DOHH2 (cell line): ENCODE measurements around the gene NLRP14.

Experiments used
- H3F3A ChIP-seq: fragments of 200-600 bp; sonication (generic), shearing (Covaris generic); 2 replicates; pipeline ENCODE4 v1.6.0; 2016; ENCODE audit warnings: antibody characterized with exemption, mild to moderate bottlenecking; ENCODE audit not compliant: control insufficient read depth, insufficient read depth
- H3K27ac ChIP-seq: fragments of 200-600 bp; sonication (generic); 2 replicates; pipeline ENCODE4 v1.5.1; 2014; ENCODE audit warnings: low read depth, mild to moderate bottlenecking, low read length, moderate library complexity
- H3K27me3 ChIP-seq: fragments of 200-600 bp; sonication (generic); 2 replicates; pipeline ENCODE4 v1.6.1; 2014; ENCODE audit warnings: mild to moderate bottlenecking, low read length, mixed read lengths; ENCODE audit not compliant: control insufficient read depth
- H3K36me3 ChIP-seq: fragments of 200-600 bp; sonication (generic); 2 replicates; pipeline ENCODE4 v1.6.1; 2014; ENCODE audit warnings: mild to moderate bottlenecking, low read length, moderate library complexity, mixed read lengths; ENCODE audit not compliant: control insufficient read depth
- H3K4me1 ChIP-seq: fragments of 200-600 bp; sonication (generic); 2 replicates; pipeline ENCODE4 v1.6.1; 2014; ENCODE audit warnings: mild to moderate bottlenecking, low read length, mixed read lengths; ENCODE audit not compliant: control insufficient read depth
- H3K4me2 ChIP-seq: fragments of 200-600 bp; sonication (generic); 2 replicates; pipeline ENCODE4 v1.6.0; 2014; ENCODE audit warnings: mild to moderate bottlenecking, low read length, moderate library complexity
- H3K4me3 ChIP-seq: fragments of 200-600 bp; sonication (generic); 2 replicates; pipeline ENCODE4 v1.5.1; 2014; ENCODE audit warnings: mild to moderate bottlenecking, low read length, mixed read lengths
- H3K79me2 ChIP-seq: fragments of 200-600 bp; sonication (generic); 2 replicates; pipeline ENCODE4 v1.6.1; 2014; ENCODE audit warnings: mild to moderate bottlenecking, low read length, mixed read lengths; ENCODE audit not compliant: control insufficient read depth
- H3K9me2 ChIP-seq: fragments of 200-600 bp; sonication (generic); replicated peaks from 2 replicates; pipeline ENCODE4 v1.6.1; 2014; ENCODE audit warnings: mild to moderate bottlenecking, low read length, mixed read lengths; ENCODE audit not compliant: control insufficient read depth
- H3K9me3 ChIP-seq: fragments of 200-600 bp; sonication (generic); 2 replicates; pipeline ENCODE4 v1.6.1; 2014; ENCODE audit warnings: antibody characterized with exemption, low read length, mixed read lengths; ENCODE audit not compliant: control insufficient read depth, insufficient read depth
- H4K20me1 ChIP-seq: fragments of 200-600 bp; sonication (generic); 2 replicates; pipeline ENCODE4 v1.6.0; 2014; ENCODE audit warnings: low read depth, mild to moderate bottlenecking, antibody characterized with exemption, low read length, moderate library complexity; ENCODE audit not compliant: control insufficient read depth, insufficient read depth
- CTCF ChIP-seq: fragments of 200-600 bp; sonication (generic); IDR thresholded peaks from one replicate; pipeline ENCODE4 v1.5.1; 2014; ENCODE audit warnings: antibody characterized with exemption, mild to moderate bottlenecking, low read depth, low read length; ENCODE audit not compliant: poor library complexity, severe bottlenecking
- EZH2phosphoT487 ChIP-seq: fragments of 200-600 bp; sonication (generic); IDR thresholded peaks from 2 replicates; pipeline ENCODE4 v1.6.1; 2017; ENCODE audit warnings: borderline replicate concordance, mild to moderate bottlenecking, antibody characterized with exemption, low read length, moderate library complexity, mixed read lengths

Gene NLRP14

GRCh38 chr11:7014118-7014517 lies 6.2 kb upstream of the NLRP14 start:
- no peak for TF ChIP-seq CTCF
- TF ChIP-seq EZH2phosphoT487: no peak
- H4K20me1 ChIP-seq: no peaks in the 10 kb centered on the region
- no peak overlapping the region for H3K27ac ChIP-seq
- H3K4me2 ChIP-seq: no peak overlapping the region
- no peaks in the 10 kb centered on the region for H3K27me3 ChIP-seq
- no peaks in the 10 kb centered on the region for H3K4me1 ChIP-seq
- H3F3A ChIP-seq: no peaks in the 10 kb centered on the region
- H3K9me3 ChIP-seq: no peaks in the 10 kb centered on the region
- H3K4me3 ChIP-seq: no peak overlapping the region
- no peaks in the 10 kb centered on the region for H3K36me3 ChIP-seq
- no peaks in the 10 kb centered on the region for H3K79me2 ChIP-seq
- H3K9me2 ChIP-seq: no peaks in the 10 kb centered on the region

DNA sequence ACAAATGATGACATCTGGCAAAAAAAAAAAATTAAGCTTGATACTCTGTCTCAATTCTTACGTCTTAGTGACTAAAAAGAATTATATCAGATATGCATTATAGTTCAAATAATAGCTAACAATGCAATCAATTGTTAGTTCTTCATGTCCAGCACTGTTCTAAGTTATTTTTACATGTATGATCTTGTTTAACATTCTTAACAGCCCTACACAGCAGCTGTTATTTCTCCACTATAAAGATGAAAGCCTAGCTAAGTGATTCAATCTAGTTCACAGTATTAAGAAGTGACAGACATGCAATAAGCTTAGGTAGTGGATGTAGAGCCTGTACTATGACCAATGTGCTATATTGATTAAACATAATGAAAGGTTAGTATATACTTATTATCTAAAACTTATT lies 4.3 kb upstream of the NLRP14 start:
- Histone ChIP-seq H3K27ac (no peak overlapping the region), H3K27me3 (no peaks in the 10 kb centered on the region), H3K36me3 (no peaks in the 10 kb centered on the region), H3K4me1 (no peaks in the 10 kb centered on the region), H3K4me3 (no peak overlapping the region), H3K9me2 (no peaks in the 10 kb centered on the region), H3K79me2 (no peaks in the 10 kb centered on the region), H3K4me2 (no peak overlapping the region), H4K20me1 (no peaks in the 10 kb centered on the region), H3K9me3 (no peaks in the 10 kb centered on the region), H3F3A (no peaks in the 10 kb centered on the region)
- TF ChIP-seq CTCF (no peak), EZH2phosphoT487 (no peak)

DNA sequence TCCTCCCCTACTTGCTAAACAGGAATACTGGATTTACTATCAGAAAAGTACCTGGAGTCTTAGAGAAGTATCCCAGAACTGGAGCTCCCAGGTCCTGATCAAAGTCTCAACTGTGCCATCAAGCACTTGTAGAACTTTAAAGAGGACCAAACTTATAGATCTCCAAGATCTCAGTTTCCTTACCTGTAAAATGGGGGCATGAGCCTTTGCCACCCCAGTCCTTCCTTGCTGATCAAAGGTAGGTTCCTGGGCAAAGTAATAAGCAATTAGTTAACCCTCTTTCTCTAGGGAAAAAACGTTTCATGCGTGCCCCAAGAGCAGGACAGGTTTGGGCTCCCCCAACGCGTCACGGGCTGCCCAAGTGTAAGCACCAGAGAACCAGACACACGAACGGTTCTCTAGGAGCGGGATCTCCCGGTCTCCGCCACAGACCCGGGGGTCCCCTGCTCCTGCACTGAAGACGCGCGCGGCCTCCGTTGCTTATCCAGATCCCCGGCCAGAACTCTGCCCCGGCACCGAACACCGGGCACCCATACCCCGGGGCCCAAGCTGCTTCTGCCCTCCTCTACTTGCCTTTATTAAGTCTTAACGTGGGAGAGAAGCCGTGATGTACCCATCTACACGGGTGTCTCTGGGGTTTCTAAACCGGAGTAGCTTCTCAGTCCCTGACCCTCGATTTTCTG lies 638 bp upstream of the NLRP14 start:
- Histone ChIP-seq H3K79me2 (no peaks in the 10 kb centered on the region), H3K36me3 (no peaks in the 10 kb centered on the region), H3K27ac (no peak overlapping the region), H3F3A (no peaks in the 10 kb centered on the region), H3K9me3 (no peaks in the 10 kb centered on the region; the same call in 1 of the 2 replicates), H3K9me2 (no peaks in the 10 kb centered on the region), H3K4me2 (no peak overlapping the region), H3K4me1 (no peaks in the 10 kb centered on the region), H4K20me1 (no peaks in the 10 kb centered on the region), H3K27me3 (no peaks in the 10 kb centered on the region), H3K4me3 (no peak overlapping the region)
- TF ChIP-seq EZH2phosphoT487 (no peak), CTCF (no peak)
